Upper lobe of right lung (tissue), 1 donor: ENCODE results near the gene RUNDC3A. TPM values are rescaled to one million over a fixed set of nuclear protein-coding genes. Genes with fewer than 3 reads are reported as not detected.

Source experiments
- ATAC-seq: fragments of 200-7000 bp; cut with Tn5 transposase; one replicate; pipeline ENCODE4 v1.9.1; 2020; ENCODE audit warnings: mild to moderate bottlenecking, moderate library complexity
- DNase-seq: peaks from one replicate; pipeline ENCODE4 v3.0.0-alpha.2; 2020
- H3K27ac ChIP-seq: fragments of 200-600 bp; one replicate; pipeline ENCODE4 v1.8.0; 2022
- H3K27me3 ChIP-seq: fragments of 200-600 bp; one replicate; pipeline ENCODE4 v1.8.0; 2022; ENCODE audit warnings: mild to moderate bottlenecking
- H3K36me3 ChIP-seq: fragments of 200-600 bp; one replicate; pipeline ENCODE4 v1.8.0; 2022
- H3K4me1 ChIP-seq: fragments of 200-600 bp; one replicate; pipeline ENCODE4 v1.8.0; 2022
- H3K4me3 ChIP-seq: fragments of 200-600 bp; one replicate; pipeline ENCODE4 v1.8.0; 2022; ENCODE audit warnings: mild to moderate bottlenecking
- H3K9me3 ChIP-seq: fragments of 200-600 bp; one replicate; pipeline ENCODE4 v1.8.0; 2022
- CTCF ChIP-seq: fragments of 200-600 bp; IDR thresholded peaks from one replicate; pipeline ENCODE4 v1.8.0; 2022; ENCODE audit warnings: antibody characterized with exemption
- intact Hi-C: fragments of 100-400 bp; cut with DNase I; formaldehyde crosslinking; loops from one replicate; pipeline ENCODE4 v1.11.0; 2022
- total RNA-seq: library from RNA; stranded (reverse); fragmentation: NEBNext Ultra II Directional; extraction: Animal tissue kit (Norgen Biotek cat#: 25700); gene quantifications from one replicate; pipeline ENCODE4 v1.2.1, GENCODE V29; 2021
- donor health status: DM: no; HTN: yes; CAD: no; lungs with severe emphysema.

Gene RUNDC3A
- total RNA-seq, 1 donor from 2014 or later, result 0.32 TPM

GRCh38 chr17:44307387-44308186 is 814 bp upstream of the RUNDC3A start:
- no peaks in the 10 kb centered on the region for H3K9me3 ChIP-seq
- intact Hi-C loops, result no loop called here
- no peak for DNase-seq
- no peak for TF ChIP-seq CTCF
- H3K4me1 ChIP-seq, result peaks cover 19% of the 10 kb centered on the region
- peak; percentile 53 for ATAC-seq
- peak overlapping the region; percentile 51 for H3K4me3 ChIP-seq
- H3K27me3 ChIP-seq, result peaks cover 15% of the 10 kb centered on the region
- H3K36me3 ChIP-seq, result no peaks in the 10 kb centered on the region
- no peak overlapping the region for H3K27ac ChIP-seq

- DNase-seq (no peak), ATAC-seq (peak; percentile 2)
These were observed 464 bp downstream of the RUNDC3A start for GRCh38 chr17:44308865-44309264.

GRCh38 chr17:44309472-44309871 is 1.1 kb downstream of the RUNDC3A start:
- intact Hi-C loops, result no loop called here
- DNase-seq (no peak), ATAC-seq (no peak)
- no peak for TF ChIP-seq CTCF
- no peaks in the 10 kb centered on the region for H3K36me3 ChIP-seq
- H3K27me3 ChIP-seq, result peaks cover 22% of the 10 kb centered on the region
- peaks cover 19% of the 10 kb centered on the region for H3K4me1 ChIP-seq
- no peak overlapping the region for H3K4me3 ChIP-seq
- H3K9me3 ChIP-seq, result no peaks in the 10 kb centered on the region
- H3K27ac ChIP-seq, result no peak overlapping the region

More at GRCh38 chr17:44308865-44309264, 464 bp downstream of the RUNDC3A start:
- H3K9me3 ChIP-seq, result no peaks in the 10 kb centered on the region
- no peak for TF ChIP-seq CTCF
- peaks cover 16% of the 10 kb centered on the region for H3K27me3 ChIP-seq
- peaks cover 19% of the 10 kb centered on the region for H3K4me1 ChIP-seq
- H3K36me3 ChIP-seq, result no peaks in the 10 kb centered on the region
- peak overlapping the region; percentile 51 for H3K4me3 ChIP-seq
- intact Hi-C loops, result no loop called here
- no peak overlapping the region for H3K27ac ChIP-seq

- no peak for TF ChIP-seq CTCF
- H3K27me3 ChIP-seq, result peaks cover 27% of the 10 kb centered on the region
- no peak for ATAC-seq
- no peak for DNase-seq
- peaks cover 19% of the 10 kb centered on the region for H3K4me1 ChIP-seq
- intact Hi-C loops, result no loop called here
- H3K9me3 ChIP-seq, result no peaks in the 10 kb centered on the region
- no peak overlapping the region for H3K27ac ChIP-seq
- H3K4me3 ChIP-seq, result no peak overlapping the region
- no peaks in the 10 kb centered on the region for H3K36me3 ChIP-seq
These were observed 1.8 kb downstream of the RUNDC3A start for GRCh38 chr17:44310188-44310587.

GRCh38 chr17:44310609-44311376 is 2.4 kb downstream of the RUNDC3A start:
- no peaks in the 10 kb centered on the region for H3K9me3 ChIP-seq
- H3K4me3 ChIP-seq, result no peak overlapping the region
- H3K27ac ChIP-seq, result no peak overlapping the region
- no peak for ATAC-seq
- peaks cover 26% of the 10 kb centered on the region for H3K27me3 ChIP-seq
- H3K4me1 ChIP-seq, result peaks cover 19% of the 10 kb centered on the region
- no peak for TF ChIP-seq CTCF
- no peak for DNase-seq
- intact Hi-C loops, result no loop called here
- no peaks in the 10 kb centered on the region for H3K36me3 ChIP-seq
